Keratinocyte (primary cell): ENCODE measurements around the gene MYRIP. TPM values are rescaled to one million over a fixed set of nuclear protein-coding genes. Genes with fewer than 3 reads are reported as not detected.
A peak's percentile ranks its signal among the peaks of the same experiment; 100 is the strongest.
"Not testable (repeated sequence)": the region's sequence is repeated elsewhere in the genome, so short reads cannot be mapped to it uniquely, and the experiment has no call there.

Experiments used
- DNase-seq: peaks from one replicate; pipeline ENCODE4 v3.0.0-alpha.2; 2011; ENCODE audit warnings: low read depth, missing footprints, low spot score
- FAIRE-seq: peaks from 2 replicates; lab custom pipeline; 2011; peaks lifted over from hg19 to GRCh38; lab: Jason Lieb, UNC
- H2AFZ ChIP-seq: 2 replicates; pipeline ENCODE4 v1.6.0; 2012; ENCODE audit warnings: low read length, control low read depth, inconsistent platforms; ENCODE audit not compliant: control insufficient read depth
- H3K27ac ChIP-seq: 2 replicates; pipeline ENCODE4 v1.5.1; 2011; ENCODE audit warnings: low read length; ENCODE audit not compliant: control insufficient read depth, insufficient read depth
- H3K27me3 ChIP-seq: 3 replicates; pipeline ENCODE4 v1.6.0; 2011; ENCODE audit warnings: low read length; ENCODE audit not compliant: control insufficient read depth, insufficient read depth; ENCODE audit errors: extremely low read depth
- H3K36me3 ChIP-seq, 2 experiments: 2 replicates in 1 of 2; 3 replicates in 1 of 2; pipeline ENCODE4 v1.5.1; 2011; ENCODE audit warnings: low read length in 2 of 2, mild to moderate bottlenecking in 1 of 2; ENCODE audit not compliant: control insufficient read depth in 2 of 2, insufficient read depth in 2 of 2; ENCODE audit errors: extremely low read depth in 1 of 2
- H3K4me1 ChIP-seq: 3 replicates; pipeline ENCODE4 v1.5.1; 2011; ENCODE audit warnings: low read length; ENCODE audit not compliant: control insufficient read depth, insufficient read depth; ENCODE audit errors: extremely low read depth
- H3K4me2 ChIP-seq: 3 replicates; pipeline ENCODE4 v1.6.0; 2011; ENCODE audit warnings: low read depth, low read length; ENCODE audit not compliant: control insufficient read depth, insufficient read depth; ENCODE audit errors: extremely low read depth
- H3K4me3 ChIP-seq, 3 experiments: fragments of 200-600 bp in 1 of 3; sonication (generic) in 1 of 3; 2 replicates in 2 of 3; 3 replicates in 1 of 3; pipeline ENCODE4 v1.5.1; 2011 to 2016; ENCODE audit warnings: low read length in 3 of 3, mild to moderate bottlenecking in 3 of 3, control low read depth in 2 of 3, inconsistent platforms in 1 of 3, low read depth in 1 of 3, mixed read lengths in 1 of 3, mixed run types in 1 of 3, moderate library complexity in 1 of 3; ENCODE audit not compliant: control insufficient read depth in 2 of 3, insufficient read depth in 2 of 3; ENCODE audit errors: extremely low read depth in 1 of 3
- H3K79me2 ChIP-seq: 2 replicates; pipeline ENCODE4 v1.6.0; 2012; ENCODE audit warnings: low read length; ENCODE audit not compliant: control insufficient read depth, insufficient read depth
- H3K9ac ChIP-seq: 3 replicates; pipeline ENCODE4 v1.6.0; 2011; ENCODE audit warnings: low read length; ENCODE audit not compliant: control insufficient read depth, insufficient read depth; ENCODE audit errors: extremely low read depth
- H3K9me1 ChIP-seq: 3 replicates; pipeline ENCODE4 v1.6.0; 2011; ENCODE audit warnings: low read length; ENCODE audit not compliant: control insufficient read depth, insufficient read depth; ENCODE audit errors: extremely low read depth
- H3K9me3 ChIP-seq: 2 replicates; pipeline ENCODE4 v1.5.1; 2012; ENCODE audit warnings: low read depth, low read length; ENCODE audit not compliant: control insufficient read depth
- H4K20me1 ChIP-seq: 3 replicates; pipeline ENCODE4 v1.6.0; 2011; ENCODE audit warnings: low read length; ENCODE audit not compliant: control insufficient read depth, insufficient read depth; ENCODE audit errors: extremely low read depth
- CTCF ChIP-seq, 3 experiments: IDR thresholded peaks in 1 of 3; conservative IDR thresholded peaks in 1 of 3; optimal IDR thresholded peaks in 1 of 3; 2 replicates in 2 of 3; 3 replicates in 1 of 3; pipeline versions ENCODE3 to v1.5.1; 2011; ENCODE audit warnings: low read length in 3 of 3, mild to moderate bottlenecking in 3 of 3, moderate library complexity in 2 of 3, control low read depth in 1 of 3, inconsistent platforms in 1 of 3; ENCODE audit not compliant: insufficient read depth in 2 of 3; ENCODE audit errors: extremely low read depth in 1 of 3
- EZH2 ChIP-seq: IDR thresholded peaks from one replicate; pipeline ENCODE4 v1.6.1; 2012; ENCODE audit warnings: inconsistent platforms, mild to moderate bottlenecking, low read length, moderate library complexity
- dilution Hi-C: fragments of 300-500 bp; cut with MboI; formaldehyde crosslinking; loops from one replicate; pipeline ENCODE4 v1.7.0; 2020; ENCODE audit warnings: low sequenced_read_pairs; ENCODE audit not compliant: extremely low pct_ligation_motif_present
- polyA plus RNA-seq, 5 experiments: library from polyadenylated mRNA; depleted of rRNA in 3 of 5; stranded (reverse) in 3 of 5; stranded (forward) in 1 of 5; unstranded in 1 of 5; fragments of >200 nt; gene quantifications; 1 replicate in 1 of 5; 2 replicates in 3 of 5; 3 replicates in 1 of 5; pipeline versions ENCODE4 v1.2.1 to v1.2.3, GENCODE V29; 2011 to 2012; ENCODE audit warnings: missing spikeins in 2 of 5, low read depth in 1 of 5, low replicate concordance in 1 of 5

Gene MYRIP
- polyA plus RNA-seq, 1 donor (not counting 4 experiments of a cell fraction or from before 2014, with no cell fraction given), result 0.01 TPM

GRCh38 chr3:40077828-40078492 is 268.6 kb downstream of the MYRIP start:
- dilution Hi-C loops, H3K4me2 ChIP-seq, FAIRE-seq: not testable (repeated sequence)

GRCh38 chr3:40078590-40078989 is 269.2 kb downstream of the MYRIP start:
- H3K4me3 ChIP-seq, result no peak overlapping the region
- peaks cover 17% of the 10 kb centered on the region for H3K4me1 ChIP-seq
- no peak for DNase-seq
- no peaks in the 10 kb centered on the region for H3K9me3 ChIP-seq
- dilution Hi-C loops, result no loop called here
- H3K9ac ChIP-seq, result no peak overlapping the region
- no peaks in the 10 kb centered on the region for H3K36me3 ChIP-seq
- no peaks in the 10 kb centered on the region for H3K9me1 ChIP-seq
- no peaks in the 10 kb centered on the region for H3K27me3 ChIP-seq
- no peaks in the 10 kb centered on the region for H4K20me1 ChIP-seq
- no peaks in the 10 kb centered on the region for H3K79me2 ChIP-seq
- no peak overlapping the region for H3K27ac ChIP-seq
- peak overlapping the region; percentile 53 for H2AFZ ChIP-seq
- no peak for TF ChIP-seq EZH2
- no peak for TF ChIP-seq CTCF (optimal IDR thresholded peaks at IDR 0.05 in 1 of 3, IDR thresholded peaks at IDR 0.05 in 1 of 3, conservative IDR thresholded peaks at IDR 0.05 in 1 of 3; ENCODE audit: extremely low read depth in 1 of 3, insufficient read depth in 2 of 3, low read length in 3 of 3)
- no peak overlapping the region for H3K4me2 ChIP-seq
- FAIRE-seq, result no peak

More at GRCh38 chr3:40077828-40078492, 268.6 kb downstream of the MYRIP start:
- H3K9me1 ChIP-seq, H3K36me3 ChIP-seq, H3K79me2 ChIP-seq, DNase-seq, H3K9ac ChIP-seq, H2AFZ ChIP-seq, H3K9me3 ChIP-seq, H3K27ac ChIP-seq, H3K27me3 ChIP-seq, H4K20me1 ChIP-seq, H3K4me3 ChIP-seq: not testable (repeated sequence)
- H3K4me1 ChIP-seq, result peaks cover 17% of the 10 kb centered on the region
